ENCODE data around the gene C1orf210.

DNA sequence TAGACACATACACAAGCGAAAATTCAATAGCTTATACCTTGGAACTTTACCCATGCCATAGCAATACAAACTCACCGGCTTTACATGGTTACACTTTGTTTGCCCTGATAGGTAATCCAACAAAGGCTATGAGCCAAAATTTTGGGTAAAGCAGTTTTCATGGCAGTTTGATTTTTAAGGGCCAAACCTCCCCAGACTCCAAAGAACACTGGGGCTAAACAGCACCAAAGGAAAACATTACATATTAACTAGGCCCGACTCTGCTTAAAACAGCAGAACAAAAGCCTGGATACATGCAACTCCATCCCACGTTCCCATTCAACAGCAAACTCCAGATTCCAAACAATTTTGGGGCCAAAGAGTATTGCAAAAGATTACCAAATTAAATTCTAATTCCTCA is 19.9 kb downstream of the C1orf210 start:
- no peak for TF ChIP-seq CTCF (IDR thresholded peaks at IDR 0.05; ENCODE audit: poor library complexity)
- no peak for TF ChIP-seq EZH2phosphoT487 (IDR thresholded peaks at IDR 0.05; ENCODE audit: low read depth, severe bottlenecking, unreplicated experiment)
